T1000 (cell line): ENCODE results near the gene POLG2.
"Not testable (repeated sequence)": the region's sequence is repeated elsewhere in the genome, so short reads cannot be mapped to it uniquely, and the experiment has no call there.

ENCODE experiments used
- DNase-seq: peaks from one replicate; lab custom pipeline; 2025; ENCODE audit warnings: mixed read lengths; lab: John Stamatoyannopoulos, UW

Gene POLG2

GRCh38 chr17:64484380-64484779, 12.5 kb downstream of the POLG2 start:
- no peak for DNase-seq

- no peak for DNase-seq
Observed at GRCh38 chr17:64480951-64481350, 15.9 kb downstream of the POLG2 start.

GRCh38 chr17:64477849-64478248, 19.0 kb downstream of the POLG2 start:
- no peak for DNase-seq

- DNase-seq: no peak
Observed at GRCh38 chr17:64472564-64472963, 24.3 kb downstream of the POLG2 start.

- no peak for DNase-seq
Observed at GRCh38 chr17:64471440-64471839, 25.4 kb downstream of the POLG2 start.

DNA sequence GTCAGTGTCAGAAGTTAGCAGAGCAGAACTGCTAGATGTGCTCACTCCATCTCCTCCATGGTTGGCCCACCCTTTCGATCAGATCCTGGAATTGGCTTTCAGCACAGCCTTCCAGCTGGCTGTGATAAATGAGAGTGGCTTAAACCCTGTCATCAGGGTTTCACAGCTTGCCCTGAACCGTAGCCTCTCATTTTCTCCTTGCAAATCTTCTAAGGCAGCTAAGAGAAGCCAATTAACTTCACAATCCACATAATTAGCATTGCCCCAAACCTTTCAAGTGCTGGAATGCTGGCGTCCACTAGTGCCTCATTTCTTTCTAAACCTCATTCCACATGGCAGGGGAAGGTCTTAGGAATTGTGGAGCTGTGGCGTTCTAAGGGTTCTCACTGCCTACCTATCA, 26.2 kb downstream of the POLG2 start:
- DNase-seq: no peak

DNA sequence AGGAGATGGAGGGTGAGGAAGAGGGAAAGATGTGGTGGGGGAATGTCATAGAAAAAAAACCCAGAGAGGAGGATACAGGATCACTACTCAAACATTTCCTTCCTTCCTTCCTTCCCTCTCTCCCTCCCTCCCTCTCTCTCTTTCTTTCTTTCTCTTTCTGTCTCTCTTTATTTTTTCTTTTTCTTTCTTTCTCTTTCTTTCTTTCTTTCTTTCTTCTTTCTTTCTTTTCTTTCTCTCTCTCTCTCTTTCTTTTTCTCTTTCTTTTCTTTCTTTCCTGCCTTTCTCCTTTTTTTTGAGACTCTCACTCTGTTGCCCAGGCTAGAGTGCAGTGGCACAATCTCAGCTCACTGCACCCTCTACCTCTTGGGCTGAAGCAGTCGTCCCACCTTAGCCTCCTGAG, 30.0 kb downstream of the POLG2 start:
- not testable (repeated sequence) for DNase-seq

- DNase-seq: no peak
Observed at GRCh38 chr17:64466019-64466735, 30.7 kb downstream of the POLG2 start.

GRCh38 chr17:64461788-64462187, 35.1 kb downstream of the POLG2 start:
- DNase-seq: no peak

DNA sequence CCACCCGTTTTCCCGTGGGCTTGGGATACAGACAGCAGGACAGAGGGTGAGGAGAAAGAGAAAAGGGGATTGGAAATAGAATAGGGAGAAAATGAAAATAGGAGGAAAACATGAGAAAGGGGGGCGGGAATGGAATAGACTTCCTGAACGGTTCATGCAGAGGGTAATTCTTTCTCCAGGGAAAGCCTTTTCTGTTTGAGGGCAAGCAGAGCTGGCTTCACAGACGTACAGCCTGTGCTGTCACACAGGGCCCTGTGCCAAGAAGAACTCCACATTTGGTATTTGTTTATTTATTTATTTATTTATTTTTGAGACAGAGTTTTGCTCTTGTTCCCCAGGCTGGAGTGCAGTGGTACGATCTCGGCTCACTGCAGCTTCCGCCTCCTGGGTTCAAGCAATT, 35.9 kb downstream of the POLG2 start:
- no peak for DNase-seq

DNA sequence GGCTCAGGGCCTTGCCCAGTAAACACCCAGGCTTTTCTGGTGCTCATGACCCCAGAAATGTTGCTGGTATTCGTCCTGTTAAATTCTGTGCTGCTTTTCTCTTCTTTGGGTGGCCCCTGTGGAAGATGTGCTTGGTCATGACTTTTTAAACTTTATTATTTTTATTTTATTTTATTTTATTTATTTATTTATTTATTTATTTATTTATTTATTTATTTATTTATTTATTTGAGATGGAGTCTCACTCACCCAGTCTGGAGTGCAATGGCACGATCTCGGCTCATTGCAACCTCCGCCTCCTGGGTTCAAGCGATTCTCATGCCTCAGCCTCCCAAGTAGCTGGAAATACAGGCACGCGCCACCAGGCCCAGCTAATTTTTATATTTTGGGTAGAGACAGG, 37.0 kb downstream of the POLG2 start:
- not testable (repeated sequence) for DNase-seq

- DNase-seq: no peak
Observed at GRCh38 chr17:64459284-64459747, 37.5 kb downstream of the POLG2 start.

DNA sequence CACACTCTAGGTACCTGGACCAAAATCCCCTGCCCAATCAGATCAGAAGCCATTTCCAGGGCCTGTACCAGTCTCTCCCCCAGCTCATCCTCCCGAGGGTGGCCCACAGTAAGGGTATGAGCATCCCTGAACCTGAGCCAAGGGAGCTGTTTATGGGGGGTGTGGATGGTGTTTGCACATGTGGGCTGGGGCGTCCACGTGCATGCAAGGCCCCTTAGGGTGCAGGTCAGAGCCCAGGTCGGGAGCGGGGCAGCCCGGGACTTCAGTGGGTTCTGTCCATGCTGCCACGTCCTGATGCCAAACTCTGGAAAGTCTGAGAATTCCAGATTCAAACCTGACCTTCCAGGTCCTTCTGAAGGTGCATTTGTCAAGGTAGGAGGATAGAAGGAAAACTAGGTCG, 38.1 kb downstream of the POLG2 start:
- DNase-seq: no peak

DNA sequence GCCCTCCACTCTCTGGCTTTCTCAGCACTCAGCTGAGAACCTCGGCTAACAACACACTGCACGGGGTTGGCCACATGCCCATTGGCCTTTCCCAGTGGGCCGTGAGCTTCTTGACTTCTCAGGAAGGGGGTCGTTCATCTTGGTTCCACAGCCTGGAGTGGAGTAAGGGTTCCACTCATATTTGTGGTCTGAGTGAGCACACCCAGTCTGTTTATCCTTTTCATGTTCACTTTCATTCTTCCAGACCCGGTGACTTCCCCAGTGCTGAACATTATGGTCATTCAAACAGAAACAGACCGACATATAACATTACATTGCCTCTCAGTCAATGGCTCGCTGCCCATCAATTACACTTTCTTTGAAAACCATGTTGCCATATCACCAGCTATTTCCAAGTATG, 39.7 kb downstream of the POLG2 start:
- no peak for DNase-seq

DNA sequence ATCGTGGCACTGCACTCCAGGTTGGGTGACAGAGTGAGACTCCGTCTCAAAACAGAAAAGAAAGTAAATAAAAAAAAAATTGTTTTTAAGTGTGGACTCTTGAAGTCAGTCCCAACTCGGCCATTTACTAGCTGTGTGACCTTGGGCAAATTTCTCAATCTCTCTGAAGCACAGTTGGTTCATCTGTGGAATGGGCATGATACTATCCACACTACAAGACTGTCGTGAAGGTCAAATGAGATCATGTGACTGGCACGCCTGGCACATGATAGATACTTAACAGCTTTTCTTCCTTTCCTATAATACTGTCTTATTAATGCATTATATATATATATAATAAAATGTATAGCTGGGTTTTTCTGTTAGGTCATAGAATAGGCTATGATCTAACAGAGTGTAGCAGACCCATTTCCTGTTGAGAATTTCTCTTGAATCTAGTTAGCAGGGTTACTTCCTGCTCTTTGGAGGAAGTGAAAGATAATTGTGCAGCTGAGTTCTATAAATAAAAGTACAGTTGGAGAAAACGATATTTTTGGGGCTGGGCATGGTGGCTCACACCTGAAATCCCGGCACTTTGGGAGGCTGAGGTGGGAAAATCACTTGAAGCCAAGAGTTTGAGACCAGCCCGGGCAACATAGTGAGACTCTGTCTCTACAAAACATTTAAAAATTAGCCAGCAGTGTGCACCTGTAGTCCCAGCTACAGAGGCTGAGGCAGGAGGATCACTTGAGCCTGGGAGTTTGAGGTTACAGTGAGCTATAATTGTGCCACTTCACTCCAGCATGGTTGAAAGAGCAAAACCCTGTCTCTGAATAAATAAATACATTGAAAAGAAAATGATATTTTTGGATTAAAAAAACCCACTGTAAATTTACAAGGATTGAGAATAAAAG, 40.6 kb downstream of the POLG2 start:
- DNase-seq: no peak

GRCh38 chr17:64449545-64449944, 47.3 kb downstream of the POLG2 start:
- DNase-seq: no peak

GRCh38 chr17:64448665-64449512, 48.0 kb downstream of the POLG2 start, which contains the start of gene MILR1:
Gene MILR1, plus strand, starts transcription at chr17:64449115. Its CDS starts 54 bp downstream, at chr17:64449169.
- no peak for DNase-seq

- no peak for DNase-seq
Observed at GRCh38 chr17:64447526-64447925, 49.3 kb downstream of the POLG2 start.

DNA sequence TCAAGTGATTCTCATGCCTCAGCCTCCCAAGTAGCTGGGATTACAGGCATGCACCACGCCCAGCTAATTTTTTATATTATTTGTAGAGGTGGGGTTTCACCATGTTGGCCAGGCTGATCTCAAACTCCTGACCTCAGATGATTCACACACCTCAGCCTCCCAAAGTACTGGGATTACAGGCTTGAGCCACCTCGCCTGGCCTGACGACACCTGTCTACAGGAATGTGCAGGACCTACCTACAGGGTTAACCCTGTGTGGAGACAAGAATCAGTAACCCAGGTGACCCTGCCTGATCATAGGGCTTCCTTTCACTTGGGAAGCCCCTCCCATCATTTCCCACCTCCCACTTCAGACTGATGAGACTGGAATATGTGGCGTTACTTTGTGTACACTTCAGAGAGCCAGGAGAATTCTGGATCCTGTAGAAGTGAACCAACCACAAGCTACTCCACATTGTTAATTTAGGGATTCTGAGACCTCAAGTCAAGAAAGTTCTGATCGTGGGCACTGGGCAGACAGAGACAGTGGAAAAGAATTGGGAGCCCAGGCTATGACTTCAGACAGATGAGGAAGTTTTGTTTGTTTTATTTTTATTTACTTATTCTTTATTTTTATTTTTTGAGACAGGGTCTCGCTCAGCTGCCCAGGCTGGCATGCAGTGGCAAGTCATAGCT, 53.6 kb downstream of the POLG2 start:
- no peak for DNase-seq

DNA sequence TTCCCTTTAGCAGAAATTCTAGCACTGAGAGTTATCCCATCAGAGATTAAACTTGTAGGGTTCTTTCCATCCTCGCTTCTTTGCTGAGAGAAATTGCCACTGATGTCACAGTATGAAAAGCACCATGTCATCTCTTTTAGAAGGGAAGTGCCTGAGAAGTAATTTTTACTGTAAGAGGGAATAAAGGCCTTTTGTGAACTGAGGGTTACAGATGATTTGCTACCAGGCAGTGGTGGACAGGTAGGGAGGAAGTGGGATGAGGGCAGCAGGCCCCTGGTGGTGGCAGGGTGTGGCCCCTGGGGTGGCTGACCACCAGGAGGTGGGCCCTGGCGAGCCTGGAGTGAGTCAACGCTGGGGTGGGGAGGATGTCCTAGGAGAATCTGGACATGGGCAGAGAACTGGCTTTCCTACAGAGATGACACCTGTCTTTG, 54.3 kb downstream of the POLG2 start:
- DNase-seq: no peak

GRCh38 chr17:64441772-64442540, 54.9 kb downstream of the POLG2 start:
- no peak for DNase-seq
